OCI-LY1 (cell line): Measurements from ENCODE around the gene BAIAP2.

Source experiments
- CTCF ChIP-seq: fragments of 200-600 bp; sonication (generic), shearing (Covaris generic); IDR thresholded peaks from 2 replicates; pipeline ENCODE4 v1.5.1; 2017; ENCODE audit warnings: mild to moderate bottlenecking, antibody characterized with exemption, low read length, moderate library complexity, mixed read lengths
- EZH2 ChIP-seq: fragments of 200-600 bp; sonication (generic), shearing (Covaris generic); IDR thresholded peaks from 2 replicates; pipeline ENCODE4 v1.8.0; 2017; ENCODE audit warnings: borderline replicate concordance, mixed run types, mild to moderate bottlenecking, antibody characterized with exemption, low read length, moderate library complexity, mixed read lengths

- TF ChIP-seq CTCF (no peak), EZH2 (no peak)
Observed at GRCh38 chr17:81106716-81107115, 71.8 kb downstream of the BAIAP2 start.
